GM13977 (cell line): Measurements from ENCODE around the gene BDH1.

Experiments
- DNase-seq: peaks from one replicate; pipeline ENCODE4 v3.0.0; 2012; ENCODE audit warnings: low spot score
- in situ Hi-C: fragments of 300-500 bp; cut with MboI; formaldehyde crosslinking; loops from one replicate; pipeline ENCODE4 v1.12.0; 2022; ENCODE audit warnings: low sequenced_read_pairs, low pct_unique_long_range_greater_than_20kb, mixed read lengths, inconsistent platforms; ENCODE audit not compliant: unreplicated experiment
- TF ChIP-seq, protein P1 (sequence below): IDR thresholded peaks from 2 replicates; pipeline ENCODE4 v1.5.1; 2012; ENCODE audit warnings: mild to moderate bottlenecking, control low read depth; ENCODE audit not compliant: insufficient read depth; ENCODE audit errors: extremely low read depth, missing control alignments

Gene BDH1

GRCh38 chr3:197539651-197540051 lies 16.1 kb downstream of the BDH1 start:
- TF ChIP-seq, protein P1, sequence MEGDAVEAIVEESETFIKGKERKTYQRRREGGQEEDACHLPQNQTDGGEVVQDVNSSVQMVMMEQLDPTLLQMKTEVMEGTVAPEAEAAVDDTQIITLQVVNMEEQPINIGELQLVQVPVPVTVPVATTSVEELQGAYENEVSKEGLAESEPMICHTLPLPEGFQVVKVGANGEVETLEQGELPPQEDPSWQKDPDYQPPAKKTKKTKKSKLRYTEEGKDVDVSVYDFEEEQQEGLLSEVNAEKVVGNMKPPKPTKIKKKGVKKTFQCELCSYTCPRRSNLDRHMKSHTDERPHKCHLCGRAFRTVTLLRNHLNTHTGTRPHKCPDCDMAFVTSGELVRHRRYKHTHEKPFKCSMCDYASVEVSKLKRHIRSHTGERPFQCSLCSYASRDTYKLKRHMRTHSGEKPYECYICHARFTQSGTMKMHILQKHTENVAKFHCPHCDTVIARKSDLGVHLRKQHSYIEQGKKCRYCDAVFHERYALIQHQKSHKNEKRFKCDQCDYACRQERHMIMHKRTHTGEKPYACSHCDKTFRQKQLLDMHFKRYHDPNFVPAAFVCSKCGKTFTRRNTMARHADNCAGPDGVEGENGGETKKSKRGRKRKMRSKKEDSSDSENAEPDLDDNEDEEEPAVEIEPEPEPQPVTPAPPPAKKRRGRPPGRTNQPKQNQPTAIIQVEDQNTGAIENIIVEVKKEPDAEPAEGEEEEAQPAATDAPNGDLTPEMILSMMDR, result no peak
- in situ Hi-C loops, result no loop called here
- no peak for DNase-seq

DNA sequence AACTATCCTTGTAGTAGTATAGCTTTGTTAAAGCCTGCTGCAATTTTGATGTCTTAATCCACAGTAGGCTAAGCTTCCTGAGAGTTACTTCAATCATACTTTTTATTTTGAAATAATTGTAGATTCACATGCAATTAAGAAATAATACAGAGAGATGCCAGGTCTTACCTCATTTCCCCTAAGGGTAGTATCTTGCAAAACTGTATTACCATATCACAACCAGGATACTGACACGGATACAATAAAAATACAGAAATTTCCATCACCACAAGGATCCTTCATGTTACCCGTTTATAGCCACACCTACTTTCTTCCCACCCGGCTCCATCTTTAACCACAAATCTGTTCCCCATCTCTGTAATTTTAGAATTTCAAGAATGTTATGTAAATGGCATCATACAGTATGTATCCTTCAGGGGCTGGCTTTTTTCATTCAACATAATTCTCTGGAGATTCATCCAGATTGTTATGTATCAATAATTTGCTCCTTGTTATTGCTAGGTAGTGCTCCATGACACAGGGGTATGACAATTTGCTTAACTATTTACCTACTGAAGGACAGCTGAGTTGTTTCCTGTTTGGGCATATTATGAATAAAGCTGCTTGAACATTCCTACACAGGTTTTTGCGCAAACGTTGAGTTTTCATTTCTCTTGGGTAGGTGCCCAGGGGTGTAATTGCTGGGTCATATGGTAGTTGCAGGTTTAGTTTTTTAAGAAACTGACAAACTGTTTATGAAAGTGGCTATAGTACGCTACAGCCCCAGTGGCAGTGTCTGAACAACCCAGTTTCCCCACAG lies 21.6 kb downstream of the BDH1 start:
- TF ChIP-seq, protein P1, result no peak
- no peak for DNase-seq
- in situ Hi-C loops, result no loop called here

DNA sequence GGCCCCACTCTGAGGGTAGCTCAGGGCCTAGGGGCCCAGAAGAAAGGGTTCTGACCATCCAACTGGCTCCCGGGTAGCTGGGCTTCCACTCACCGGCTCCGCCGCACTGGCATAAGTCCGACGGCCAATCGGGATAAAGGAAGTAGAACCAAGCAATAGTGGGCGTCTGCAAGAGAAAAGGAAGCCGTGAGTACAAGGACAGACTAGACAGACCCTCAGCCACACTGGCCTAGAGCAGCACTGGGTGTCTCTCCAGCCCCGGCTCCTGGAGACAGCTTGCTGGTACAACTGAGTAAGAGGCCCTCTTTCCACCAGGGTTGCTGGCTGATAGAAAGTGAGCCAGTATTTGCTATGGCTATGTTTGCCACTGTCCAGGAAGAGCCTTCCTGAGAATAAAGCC lies 22.4 kb downstream of the BDH1 start:
- no peak for DNase-seq
- TF ChIP-seq, protein P1, result no peak
- in situ Hi-C loops, result no loop called here

DNA sequence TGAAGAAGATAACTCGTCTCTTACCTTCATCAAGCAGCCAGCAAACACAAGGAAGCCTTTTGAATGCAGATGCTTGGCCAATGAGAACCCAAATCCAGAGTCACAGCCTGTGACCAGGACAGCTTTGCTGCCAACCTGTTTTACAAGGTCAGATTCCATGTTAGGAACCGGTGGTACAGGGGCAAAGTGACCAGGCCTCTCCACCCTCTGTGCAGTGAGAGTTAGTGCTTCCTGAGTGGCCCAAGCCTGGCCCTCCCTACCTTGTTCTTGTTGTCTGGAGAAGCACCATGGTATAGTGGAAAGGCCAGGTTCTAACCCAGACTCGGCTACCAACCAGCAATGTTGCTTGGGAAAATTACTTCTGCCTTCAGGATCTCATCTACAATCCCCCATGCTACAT lies 23.4 kb downstream of the BDH1 start:
- no peak for DNase-seq
- in situ Hi-C loops, result no loop called here
- TF ChIP-seq, protein P1, result no peak

- TF ChIP-seq, protein P1, result no peak
- in situ Hi-C loops, result no loop called here
- no peak for DNase-seq
Observed at GRCh38 chr3:197528190-197528589, 27.6 kb downstream of the BDH1 start.

DNA sequence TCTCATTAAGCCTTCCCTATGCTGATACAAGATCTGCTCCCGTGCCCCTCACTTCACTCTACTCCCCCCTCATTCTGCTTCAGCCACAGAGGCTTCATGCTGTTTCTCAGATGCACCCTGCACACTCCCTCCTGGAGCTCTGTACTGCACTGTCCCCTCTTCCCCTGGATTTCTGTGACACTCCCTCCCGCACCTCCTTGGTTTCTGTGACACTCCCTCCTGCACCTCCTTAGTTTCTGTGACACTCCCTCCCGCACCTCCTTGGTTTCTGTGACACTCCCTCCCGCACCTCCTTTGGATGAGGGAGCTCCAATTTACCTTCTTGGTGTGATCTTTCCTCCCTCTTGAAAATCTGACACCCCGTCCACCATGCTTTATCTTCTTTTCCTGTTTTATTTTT lies 28.2 kb downstream of the BDH1 start:
- TF ChIP-seq, protein P1, result no peak
- in situ Hi-C loops, result no loop called here
- no peak for DNase-seq

- no peak for DNase-seq
- TF ChIP-seq, protein P1, result no peak
- in situ Hi-C loops, result no loop called here
Observed at GRCh38 chr3:197525706-197526105, 30.1 kb downstream of the BDH1 start.
